Fibroblast of lung (primary cell): ENCODE measurements around the gene PRR5L.

ENCODE experiments used
- EZH2 ChIP-seq: IDR thresholded peaks from 2 replicates; pipeline ENCODE4 v1.5.1; 2012; ENCODE audit warnings: low read length, control low read depth, mild to moderate bottlenecking; ENCODE audit errors: missing control alignments
- TF ChIP-seq, protein P1 (sequence below), 2 donors: IDR thresholded peaks in 1 of 2; conservative IDR thresholded peaks in 1 of 2; 1 replicate in 1 of 2; 2 replicates in 1 of 2; pipeline ENCODE4 v1.5.1; 2011 to 2012; ENCODE audit warnings: low read length in 2 of 2, control low read depth in 1 of 2, inconsistent platforms in 1 of 2, low read depth in 1 of 2, mild to moderate bottlenecking in 1 of 2

DNA sequence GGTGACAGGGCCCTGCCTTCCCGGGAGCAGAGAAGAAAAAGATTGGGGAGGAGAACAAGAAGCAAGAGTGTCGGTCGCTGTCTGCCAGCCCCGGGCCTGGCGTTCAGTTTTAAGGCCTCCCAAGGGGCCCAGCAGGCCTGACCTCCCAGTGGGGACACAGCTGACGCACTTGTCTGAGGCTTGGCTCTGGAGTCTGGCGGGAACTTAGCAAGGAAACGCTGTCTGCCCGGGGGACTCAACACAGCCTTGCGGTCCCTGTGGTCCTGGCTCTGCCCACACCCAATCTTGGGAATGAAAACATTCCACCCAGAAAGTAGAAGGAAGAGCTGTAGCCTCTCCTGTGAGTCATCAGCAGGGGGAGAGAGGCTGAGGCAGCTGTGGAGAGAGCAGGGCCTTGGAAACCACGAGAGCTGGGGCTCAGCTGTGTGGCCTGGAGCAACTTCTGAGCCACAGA lies 159.6 kb downstream of the PRR5L start:
- TF ChIP-seq, protein P1, sequence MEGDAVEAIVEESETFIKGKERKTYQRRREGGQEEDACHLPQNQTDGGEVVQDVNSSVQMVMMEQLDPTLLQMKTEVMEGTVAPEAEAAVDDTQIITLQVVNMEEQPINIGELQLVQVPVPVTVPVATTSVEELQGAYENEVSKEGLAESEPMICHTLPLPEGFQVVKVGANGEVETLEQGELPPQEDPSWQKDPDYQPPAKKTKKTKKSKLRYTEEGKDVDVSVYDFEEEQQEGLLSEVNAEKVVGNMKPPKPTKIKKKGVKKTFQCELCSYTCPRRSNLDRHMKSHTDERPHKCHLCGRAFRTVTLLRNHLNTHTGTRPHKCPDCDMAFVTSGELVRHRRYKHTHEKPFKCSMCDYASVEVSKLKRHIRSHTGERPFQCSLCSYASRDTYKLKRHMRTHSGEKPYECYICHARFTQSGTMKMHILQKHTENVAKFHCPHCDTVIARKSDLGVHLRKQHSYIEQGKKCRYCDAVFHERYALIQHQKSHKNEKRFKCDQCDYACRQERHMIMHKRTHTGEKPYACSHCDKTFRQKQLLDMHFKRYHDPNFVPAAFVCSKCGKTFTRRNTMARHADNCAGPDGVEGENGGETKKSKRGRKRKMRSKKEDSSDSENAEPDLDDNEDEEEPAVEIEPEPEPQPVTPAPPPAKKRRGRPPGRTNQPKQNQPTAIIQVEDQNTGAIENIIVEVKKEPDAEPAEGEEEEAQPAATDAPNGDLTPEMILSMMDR (conservative IDR thresholded peaks at IDR 0.05 in 1 of 2, IDR thresholded peaks at IDR 0.05 in 1 of 2; ENCODE audit: low read depth in 1 of 2, low read length in 2 of 2): peak in 1 of 2 donors; percentile 10
- TF ChIP-seq EZH2: no peak
